Hematopoietic multipotent progenitor cell treated with erythropoietin and hydrocortisone succinate and interleukin-3 and kit ligand, for 6 days (in vitro differentiated cells): Measurements from ENCODE around the gene BCL2.
A peak's percentile ranks its signal among the peaks of the same experiment; 100 is the strongest.

Experiments used
- DNase-seq: peaks from one replicate; pipeline ENCODE4 v3.0.0-alpha.2; 2015

The BCL2 gene

DNA sequence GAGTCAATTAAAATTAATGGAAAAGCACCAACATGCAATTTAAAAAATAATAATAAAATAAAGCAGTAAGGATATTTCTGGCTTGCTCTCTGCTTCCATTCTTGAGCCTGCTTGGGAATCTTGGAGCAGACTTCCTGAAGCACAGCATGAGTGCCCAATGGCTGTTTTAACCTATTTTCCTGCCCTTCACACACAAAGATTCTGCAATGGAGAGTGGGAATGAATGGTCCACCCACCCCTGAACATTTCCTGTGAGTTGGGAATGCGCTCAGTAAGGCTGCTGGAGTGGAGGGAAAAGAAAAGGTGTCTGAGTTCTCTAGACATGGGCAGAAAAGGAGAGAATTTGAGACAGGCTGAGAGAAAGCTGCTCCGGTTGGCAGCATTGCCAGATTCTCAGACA, 140.6 kb downstream of the BCL2 start:
- DNase-seq: no peak

DNA sequence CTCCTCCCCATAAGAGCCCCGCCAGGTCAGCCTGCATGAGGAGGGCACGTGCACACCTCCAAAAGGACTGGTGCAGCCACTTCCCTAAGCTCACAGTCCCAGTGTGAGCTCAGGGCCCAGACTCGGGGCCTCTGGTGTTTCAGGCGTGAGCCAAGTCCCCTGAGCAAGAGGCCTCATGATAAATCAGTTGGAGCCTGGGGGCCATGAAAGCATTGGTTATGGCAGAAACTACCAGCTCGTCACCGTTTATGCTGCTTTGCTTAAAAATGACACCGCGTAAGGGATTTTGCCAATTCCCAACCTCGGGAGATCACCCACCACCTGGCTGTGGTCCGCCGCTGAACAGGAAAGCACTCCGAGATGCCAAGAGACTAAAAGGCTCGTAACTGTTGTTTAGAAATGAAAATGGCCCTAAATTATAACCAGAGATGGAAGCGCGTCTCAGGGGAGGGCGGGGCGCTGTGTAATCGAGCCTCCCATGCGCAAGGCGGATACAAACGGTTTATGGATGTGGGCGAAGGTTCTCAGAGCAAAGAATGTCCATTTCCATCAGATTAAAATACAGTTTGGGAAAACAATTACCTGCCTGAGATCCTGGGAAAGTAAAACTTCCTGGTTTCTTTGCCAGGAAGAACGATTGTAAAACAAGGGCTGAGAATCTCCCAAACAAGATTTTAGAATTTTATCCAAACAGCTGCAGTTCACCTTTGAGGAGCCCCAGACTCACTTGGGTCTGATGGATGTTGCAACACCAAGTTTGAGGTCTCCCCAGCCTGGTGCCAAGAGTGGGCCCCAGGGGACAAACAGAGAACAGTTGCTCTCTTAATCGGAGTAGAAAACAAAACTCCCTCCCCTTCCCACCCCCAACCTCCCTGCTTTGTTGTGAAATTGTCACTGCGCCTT, 141.4 kb downstream of the BCL2 start:
- DNase-seq: peak; percentile 42

DNA sequence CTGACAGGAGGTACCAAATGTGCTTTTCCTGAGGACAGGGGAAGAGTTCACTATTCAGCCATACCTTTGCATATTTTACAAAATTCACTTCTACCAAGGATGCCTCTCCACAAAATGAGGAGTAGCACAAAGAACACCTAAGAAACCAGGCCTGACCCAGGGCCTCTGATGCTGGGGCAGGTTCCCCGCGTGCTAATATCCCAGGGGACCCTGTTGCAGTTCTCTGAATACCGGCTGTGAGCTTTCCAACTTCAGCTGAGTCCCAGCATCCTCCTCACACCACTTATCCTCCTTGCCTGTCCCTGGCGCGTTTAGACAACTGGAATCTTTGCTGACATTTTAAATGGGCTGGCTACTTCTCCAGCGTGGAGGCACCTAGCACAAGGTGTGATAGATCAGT, 142.3 kb downstream of the BCL2 start:
- DNase-seq: no peak

DNA sequence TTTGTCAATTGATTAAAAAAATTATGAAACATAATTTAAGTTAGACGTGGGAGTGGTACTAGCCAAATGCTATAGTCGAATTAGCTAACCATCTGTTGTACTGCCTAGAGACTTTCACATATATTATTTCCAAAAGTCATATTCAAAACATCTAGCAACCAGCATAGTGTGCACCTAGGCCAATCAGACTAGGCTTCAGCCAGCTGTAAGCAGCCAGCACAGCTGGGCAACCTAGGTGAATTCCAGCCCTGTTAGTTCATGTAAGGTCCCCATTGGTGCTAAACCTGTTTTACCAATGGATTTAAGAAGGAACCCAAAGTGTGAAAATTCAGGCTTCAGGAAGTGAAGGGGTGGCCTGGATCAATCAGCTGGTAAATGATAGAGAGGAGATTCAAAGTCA, 144.3 kb downstream of the BCL2 start:
- DNase-seq: no peak

- DNase-seq: no peak
These were observed 145.6 kb downstream of the BCL2 start for GRCh38 chr18:63173983-63174382.

- DNase-seq: no peak
These were observed 149.7 kb downstream of the BCL2 start for GRCh38 chr18:63169853-63170252.

GRCh38 chr18:63168287-63168686, 151.3 kb downstream of the BCL2 start:
- DNase-seq: no peak

DNA sequence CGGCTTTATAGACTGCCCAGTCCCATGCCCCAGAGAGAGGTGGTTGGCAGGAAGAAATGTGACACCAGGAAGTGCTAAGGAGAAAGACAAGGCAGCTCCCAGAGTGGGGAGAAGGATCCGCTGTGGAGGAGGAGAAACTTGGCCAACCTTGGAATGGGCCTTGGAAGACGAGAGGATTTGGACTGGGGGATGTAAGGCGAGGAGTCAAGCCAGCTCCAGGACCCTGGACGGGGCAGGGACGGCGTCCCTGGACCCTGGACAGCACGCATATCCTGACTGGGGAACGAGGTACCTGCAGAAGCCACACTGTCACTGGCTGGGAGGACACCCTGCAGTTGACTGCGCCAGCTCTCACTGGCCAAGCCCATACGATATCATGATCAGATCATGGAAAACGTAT, 153.4 kb downstream of the BCL2 start:
- no peak for DNase-seq

DNA sequence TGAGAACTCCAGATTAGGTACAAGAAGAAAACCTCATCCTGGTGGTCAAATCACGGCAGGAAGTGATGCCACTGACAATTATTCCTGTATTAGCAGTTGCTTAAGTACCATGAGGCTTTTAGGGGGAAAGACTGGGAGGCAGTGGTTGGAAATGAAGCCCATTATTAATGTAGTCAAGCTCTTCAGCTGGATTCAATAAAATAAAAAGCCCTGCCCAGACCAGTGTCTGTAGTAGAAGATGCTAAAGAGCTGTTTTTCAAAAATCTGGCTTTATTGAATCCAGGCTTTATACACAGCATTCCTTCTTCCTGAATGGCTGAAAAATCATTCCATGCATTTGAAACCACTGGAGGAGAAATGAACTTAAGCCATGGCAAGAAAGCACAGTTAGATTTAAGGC, 155.2 kb downstream of the BCL2 start:
- DNase-seq: no peak

- peak; percentile 12 for DNase-seq
These were observed 157.1 kb downstream of the BCL2 start for GRCh38 chr18:63162271-63163014.

DNA sequence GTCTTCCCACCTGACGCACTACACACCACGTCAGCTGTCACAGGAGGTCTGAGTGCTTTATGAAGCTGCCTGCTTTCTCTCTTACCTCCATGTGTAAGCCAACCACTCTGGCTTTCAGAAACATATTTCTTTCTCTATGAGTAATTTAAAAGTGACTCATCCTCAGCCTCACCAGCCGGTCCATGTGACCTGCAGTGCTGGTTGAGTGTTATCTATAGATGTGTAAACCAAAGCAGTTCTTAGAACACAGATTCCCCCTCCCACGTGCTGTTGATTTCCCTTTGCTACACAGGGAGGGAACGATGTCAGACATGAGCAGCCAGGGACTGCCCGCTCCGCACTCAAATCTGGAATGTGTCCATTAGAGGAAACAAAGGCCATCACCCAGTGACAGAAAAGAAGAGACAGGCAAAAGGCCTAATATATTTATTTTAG, 157.8 kb downstream of the BCL2 start:
- DNase-seq: peak; percentile 75

DNA sequence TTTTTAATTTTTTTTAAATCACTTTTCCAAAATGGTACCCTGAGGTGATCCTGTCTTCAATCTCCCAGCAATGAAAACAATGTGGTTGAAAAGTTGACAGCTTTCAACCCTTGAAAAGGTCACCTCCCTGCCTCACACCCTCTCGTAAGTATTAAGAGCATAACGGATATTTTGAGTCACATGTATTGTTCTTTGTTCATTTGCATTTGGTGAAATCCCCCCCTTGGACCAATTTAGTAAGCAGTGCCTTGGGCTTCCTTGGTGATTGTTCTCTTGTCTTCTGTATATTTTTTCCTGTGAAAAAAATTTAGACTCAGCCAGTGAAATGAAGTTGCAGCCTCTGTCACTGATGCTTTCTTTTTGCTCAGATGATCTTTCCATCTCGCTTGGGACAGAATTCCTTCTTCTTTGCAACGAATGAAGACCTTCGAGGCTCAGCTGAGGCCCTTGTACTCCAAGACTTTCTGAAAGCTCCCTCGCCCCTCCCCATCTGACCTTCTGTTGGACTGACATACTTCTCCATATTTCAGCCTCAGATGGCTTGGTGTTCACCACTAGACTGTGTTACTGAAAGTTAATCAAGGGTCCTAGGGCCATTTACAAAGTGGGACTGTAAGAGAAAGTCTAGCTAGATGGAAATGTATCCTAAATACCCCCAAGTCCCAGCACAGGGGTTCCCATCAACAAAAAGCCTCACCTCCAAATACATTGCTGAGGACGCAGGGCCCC, 158.4 kb downstream of the BCL2 start:
- DNase-seq: no peak

- no peak for DNase-seq
These were observed 159.2 kb downstream of the BCL2 start for GRCh38 chr18:63160172-63160995.

GRCh38 chr18:63159590-63159989, 160.0 kb downstream of the BCL2 start:
- no peak for DNase-seq

- DNase-seq: no peak
These were observed 160.8 kb downstream of the BCL2 start for GRCh38 chr18:63158676-63159291.

GRCh38 chr18:63158012-63158631, 161.4 kb downstream of the BCL2 start:
- DNase-seq: no peak

DNA sequence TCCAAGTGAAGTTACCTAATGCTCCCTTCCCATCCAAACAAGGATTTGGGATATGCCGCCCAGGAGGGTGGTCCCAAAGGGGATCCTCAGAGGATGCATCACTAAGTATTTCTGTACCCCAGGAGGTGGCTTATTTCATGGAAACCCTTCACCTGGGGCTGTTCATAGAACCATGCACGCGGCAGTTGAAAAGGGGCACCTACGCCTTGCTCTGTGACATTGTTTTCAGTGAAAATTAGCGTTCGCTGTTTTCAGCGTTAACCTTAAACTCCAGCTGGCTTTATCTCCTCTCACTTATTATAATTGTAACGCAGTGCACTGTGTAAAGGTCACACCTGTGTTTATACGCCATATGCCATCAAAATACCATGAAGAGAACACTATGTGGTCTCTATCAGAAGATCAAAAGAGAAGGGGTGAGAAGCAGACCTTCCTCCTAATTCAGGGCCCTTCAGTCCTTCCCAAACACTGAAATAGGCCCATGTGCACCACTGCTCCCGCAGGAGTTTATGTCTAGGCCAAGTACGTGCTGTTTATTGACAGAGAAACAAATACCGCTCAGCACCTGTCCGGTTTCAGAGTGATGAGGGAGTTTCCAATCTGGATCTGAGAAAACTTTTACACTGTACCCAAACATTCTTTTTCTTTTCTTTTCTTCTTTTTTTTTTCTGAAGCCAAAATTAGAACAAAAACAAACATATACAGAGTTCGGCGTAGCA, 162.1 kb downstream of the BCL2 start:
- no peak for DNase-seq

- no peak for DNase-seq
These were observed 163.4 kb downstream of the BCL2 start for GRCh38 chr18:63155910-63156773.

GRCh38 chr18:63155169-63155852, 164.3 kb downstream of the BCL2 start:
- peak; percentile 83 for DNase-seq
